HG03175 (cell line): ENCODE data around the gene ACTRT1.

ENCODE experiments used
- ATAC-seq: cut with Tn5 transposase; IDR thresholded peaks from one replicate; pipeline ENCODE4 v1.9.1; 2021; ENCODE audit warnings: mild to moderate bottlenecking, moderate library complexity; ENCODE audit not compliant: unreplicated experiment

Gene ACTRT1

DNA sequence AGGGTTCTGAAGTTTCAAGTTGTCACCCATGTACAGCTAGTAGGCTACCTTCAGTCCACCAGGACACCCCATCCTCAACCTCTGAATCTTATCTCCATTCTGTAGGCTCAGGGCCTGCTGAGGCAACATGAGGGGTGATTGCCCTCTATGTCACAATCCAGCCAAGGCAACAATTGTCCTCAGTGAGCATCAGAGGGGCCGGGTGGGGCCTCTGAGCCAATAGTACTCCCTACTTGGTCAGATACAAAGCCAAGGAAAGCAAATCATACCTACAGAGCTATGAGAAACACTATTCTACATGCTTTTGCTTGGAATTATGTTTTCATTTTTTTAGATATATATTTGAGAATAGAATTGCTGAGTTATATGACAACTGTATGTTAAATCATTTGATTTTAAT, at the start of gene ACTRT1:
ACTRT1 (minus strand) TSS at position 101 of the 400 bp plus-strand sequence. CDS start 197 bp downstream, outside the sequence.
- no peak for ATAC-seq

DNA sequence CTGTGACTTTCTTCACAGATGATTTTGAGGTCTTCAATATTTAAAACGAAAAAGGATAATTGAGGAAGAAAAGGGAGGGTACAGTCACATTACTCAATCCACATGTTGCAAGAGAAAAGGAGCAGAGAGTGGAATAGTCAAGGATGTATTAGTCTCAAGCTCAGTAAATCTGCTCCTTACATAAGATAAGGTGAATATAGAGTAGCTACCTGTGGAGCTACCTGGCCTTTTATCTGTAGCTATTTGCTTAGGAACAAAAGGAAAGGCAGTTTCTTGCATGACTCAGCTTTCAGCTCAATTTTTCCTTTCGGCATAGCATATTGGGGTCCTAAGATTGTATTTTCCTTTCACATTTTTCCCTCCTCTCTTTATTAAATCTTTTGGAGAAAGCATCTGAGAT, 26.3 kb upstream of the ACTRT1 start:
- ATAC-seq, result no peak

DNA sequence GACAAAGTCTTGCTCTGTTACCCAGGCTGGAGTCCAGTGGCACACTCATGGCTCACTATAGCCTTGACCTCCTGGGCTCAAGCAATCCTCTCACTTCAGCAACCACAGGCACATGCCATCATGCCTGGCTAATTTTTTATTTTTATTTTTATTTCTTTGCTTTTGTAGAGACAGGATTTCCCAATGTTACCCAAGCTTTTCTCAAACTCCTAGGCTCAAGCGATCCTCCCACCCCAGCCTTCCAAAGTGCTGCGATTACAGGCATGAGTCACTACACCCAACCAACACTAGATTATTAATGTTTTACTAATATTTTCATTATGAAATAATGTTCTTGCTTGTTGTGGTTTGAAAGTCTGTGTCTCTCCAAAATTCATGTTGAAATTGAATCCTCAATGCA, 5.2 kb upstream of the ACTRT1 start:
- ATAC-seq, result no peak

DNA sequence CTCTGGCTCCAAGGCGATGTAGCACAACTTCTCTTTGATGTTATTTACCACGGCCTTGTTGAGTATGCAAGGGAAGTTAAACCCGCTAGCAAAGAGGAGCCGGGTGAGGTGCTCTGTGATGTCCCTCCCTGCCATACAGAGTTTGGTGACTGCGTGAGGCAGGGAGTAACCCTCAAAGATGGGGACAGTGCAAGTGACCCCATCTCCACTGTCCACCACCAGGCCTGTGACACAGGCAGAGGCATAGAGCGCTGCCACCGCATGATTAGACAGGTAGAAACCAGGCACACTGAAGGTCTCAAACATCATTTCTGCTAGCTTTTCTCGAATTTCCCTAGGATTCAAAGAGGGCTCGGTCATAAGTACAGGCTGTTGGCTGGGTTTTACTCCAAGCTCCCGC, 677 bp downstream of the ACTRT1 start:
- no peak for ATAC-seq

DNA sequence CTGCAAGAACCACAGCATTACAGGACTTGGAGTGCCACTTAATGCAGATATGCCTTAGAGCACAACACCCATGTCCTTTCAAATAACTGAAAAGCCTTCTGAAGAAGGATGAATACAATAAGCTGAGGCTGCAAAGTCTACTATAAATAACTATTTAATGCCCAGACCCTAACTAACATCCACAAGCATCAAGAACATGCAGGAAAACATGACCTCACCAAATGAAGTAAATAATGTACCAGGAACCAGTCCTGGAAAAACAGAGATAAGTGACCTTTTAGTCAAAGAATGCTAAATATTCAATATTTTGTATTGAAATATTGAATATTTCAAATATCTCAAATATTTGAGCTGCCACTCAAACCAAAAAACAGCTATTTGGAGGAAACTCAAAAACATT, 16.9 kb downstream of the ACTRT1 start:
- ATAC-seq, result no peak

DNA sequence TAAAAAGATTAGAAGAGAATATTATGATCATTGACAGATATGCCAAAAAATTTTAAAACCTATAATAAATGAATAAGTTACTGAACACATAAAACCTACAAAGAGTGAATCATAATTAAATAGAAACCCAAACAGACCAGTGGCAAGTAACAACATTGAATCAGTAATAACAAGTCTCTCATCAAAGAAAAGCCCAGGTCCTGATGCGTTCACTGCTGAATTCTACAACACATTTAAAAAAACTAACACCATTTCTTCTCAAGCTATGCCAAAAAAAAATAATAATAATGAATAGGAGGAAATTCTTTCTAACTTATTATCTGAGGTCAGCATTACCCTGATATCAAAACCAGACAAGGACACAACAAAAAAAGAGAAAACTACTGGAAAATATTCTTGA, 30.6 kb downstream of the ACTRT1 start:
- ATAC-seq, result no peak

DNA sequence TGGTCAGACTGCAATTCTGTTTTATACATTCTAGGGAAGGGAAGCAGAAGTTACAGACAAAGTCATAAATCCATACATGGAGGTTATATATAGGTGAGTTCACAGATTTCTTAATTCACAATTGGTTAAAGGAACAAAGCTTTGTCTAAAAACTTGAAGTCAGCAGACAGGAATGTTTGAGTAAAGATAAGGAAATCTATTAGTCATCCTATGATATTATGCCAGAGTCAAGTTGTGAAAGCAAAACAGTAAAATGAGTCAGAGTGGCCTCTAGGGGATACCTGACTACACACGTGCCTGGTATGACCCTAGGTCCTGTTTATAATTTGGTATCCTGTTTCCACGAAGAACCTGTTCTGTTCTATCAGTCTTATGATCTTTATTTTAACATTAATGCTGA, 31.5 kb downstream of the ACTRT1 start:
- no peak for ATAC-seq

DNA sequence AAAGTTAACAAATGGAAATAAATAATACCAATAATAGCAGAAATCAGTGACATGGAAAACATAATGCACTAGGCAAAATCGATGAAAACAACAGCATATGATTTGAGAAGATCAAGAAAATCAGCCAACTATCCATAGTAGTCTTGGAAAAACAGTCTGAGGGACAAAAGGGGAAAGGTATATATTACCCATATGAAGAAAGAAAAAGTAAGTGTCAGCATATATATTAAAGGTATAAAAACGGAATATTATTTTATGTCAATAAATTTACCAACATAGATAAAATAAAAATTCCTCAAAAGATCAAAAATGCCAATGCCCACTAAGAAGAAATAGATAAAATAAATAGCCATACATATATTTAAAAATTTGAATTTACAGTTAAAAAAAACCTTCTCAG, 33.0 kb downstream of the ACTRT1 start:
- ATAC-seq, result no peak

DNA sequence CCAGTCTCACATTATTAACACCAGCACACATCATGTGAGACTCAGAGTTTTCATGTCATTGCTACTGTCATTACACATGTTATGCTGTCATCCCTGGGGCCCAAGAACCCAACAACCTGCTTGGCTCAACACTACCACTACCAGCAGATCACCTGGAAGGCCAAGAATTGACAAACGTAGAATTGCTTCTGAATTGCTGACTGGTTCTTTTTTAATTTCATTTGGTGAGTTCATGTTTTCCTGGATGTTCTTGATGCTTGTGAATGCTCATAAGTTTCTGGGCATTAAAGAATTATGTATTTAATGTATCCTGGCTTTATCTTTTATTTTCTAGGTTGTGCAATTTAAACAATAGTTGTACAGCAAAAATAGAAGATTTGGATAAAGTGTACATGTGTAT, 40.2 kb downstream of the ACTRT1 start:
- no peak for ATAC-seq

DNA sequence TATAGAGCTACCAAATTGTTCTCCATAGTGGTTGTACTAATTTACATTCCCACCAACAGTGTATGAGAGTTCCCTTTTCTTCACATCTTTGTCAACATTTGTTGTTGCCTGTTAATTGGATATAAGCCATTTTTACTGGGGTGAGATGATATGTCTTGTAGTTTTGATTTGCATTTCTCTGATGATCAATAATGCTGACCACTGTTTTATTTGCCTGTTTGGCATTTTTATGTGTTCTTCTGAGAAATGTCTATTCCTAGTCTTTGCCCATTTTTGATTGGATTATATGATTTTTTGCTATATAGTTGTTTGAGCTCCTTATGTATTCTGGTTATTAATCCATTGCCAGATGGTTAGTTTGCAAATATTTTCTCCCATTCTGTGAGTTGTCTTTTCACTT, 44.3 kb downstream of the ACTRT1 start:
- ATAC-seq, result no peak
